ES-I3 (cell line): ENCODE measurements around the gene C8A.

Experiments used
- H3K36me3 ChIP-seq: 2 replicates; pipeline ENCODE4 v1.6.1; 2013; ENCODE audit warnings: mild to moderate bottlenecking, low read length, control low read depth, moderate library complexity; ENCODE audit not compliant: insufficient read depth
- H3K4me1 ChIP-seq: 2 replicates; pipeline ENCODE4 v1.6.1; 2013; ENCODE audit warnings: mild to moderate bottlenecking, control low read depth, low read length; ENCODE audit not compliant: insufficient read depth
- H3K9ac ChIP-seq: 2 replicates; pipeline ENCODE4 v1.6.1; 2013; ENCODE audit warnings: low read depth, mild to moderate bottlenecking, low read length, moderate library complexity
- H3K9me3 ChIP-seq: 2 replicates; pipeline ENCODE4 v1.6.1; 2013; ENCODE audit warnings: mild to moderate bottlenecking, low read length, moderate library complexity; ENCODE audit not compliant: control insufficient read depth, insufficient read depth

The C8A gene

DNA sequence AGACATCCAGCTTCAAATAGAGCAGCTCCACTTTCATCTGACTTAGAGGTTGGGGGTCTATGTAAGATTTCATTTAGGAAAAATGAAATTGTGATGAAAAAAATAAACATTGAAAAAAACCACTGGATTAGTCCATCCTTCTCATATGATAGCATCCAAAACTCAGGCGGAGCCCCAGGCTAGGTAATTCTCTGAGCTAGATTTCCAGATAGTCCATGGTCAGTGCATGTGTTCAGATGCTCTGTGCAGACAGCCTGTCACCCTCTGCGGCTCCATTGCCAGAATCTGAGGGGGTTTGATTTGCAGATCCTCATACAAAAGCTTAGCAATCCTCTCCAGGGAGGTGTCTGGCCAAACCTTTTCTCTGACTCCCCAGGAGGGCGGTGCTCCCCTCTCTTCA, 62.0 kb downstream of the C8A start:
- H3K4me1 ChIP-seq: no peaks in the 10 kb centered on the region
- H3K36me3 ChIP-seq: no peaks in the 10 kb centered on the region
- H3K9ac ChIP-seq: no peak overlapping the region
- no peaks in the 10 kb centered on the region for H3K9me3 ChIP-seq

DNA sequence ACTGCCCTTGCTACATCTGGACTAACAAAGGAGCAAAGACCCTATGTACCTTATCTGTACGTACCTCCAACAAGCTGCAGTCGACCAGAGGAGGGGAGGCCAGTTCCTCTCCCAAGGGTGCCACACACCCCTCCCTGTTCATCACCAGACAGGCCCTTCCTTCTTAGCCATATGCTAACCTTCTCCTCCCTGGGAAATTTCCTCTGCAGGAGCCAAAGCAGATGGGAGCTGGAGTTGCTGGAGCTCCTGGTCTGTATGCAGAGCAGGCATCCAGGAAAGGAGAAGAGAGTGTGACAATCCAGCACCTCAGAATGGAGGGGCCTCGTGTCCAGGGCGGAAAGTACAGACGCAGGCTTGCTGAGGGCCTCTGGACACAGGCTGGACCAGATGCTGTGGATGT, 62.8 kb downstream of the C8A start:
- H3K4me1 ChIP-seq: no peaks in the 10 kb centered on the region
- H3K36me3 ChIP-seq: no peaks in the 10 kb centered on the region
- H3K9ac ChIP-seq: no peak overlapping the region
- H3K9me3 ChIP-seq: no peaks in the 10 kb centered on the region

DNA sequence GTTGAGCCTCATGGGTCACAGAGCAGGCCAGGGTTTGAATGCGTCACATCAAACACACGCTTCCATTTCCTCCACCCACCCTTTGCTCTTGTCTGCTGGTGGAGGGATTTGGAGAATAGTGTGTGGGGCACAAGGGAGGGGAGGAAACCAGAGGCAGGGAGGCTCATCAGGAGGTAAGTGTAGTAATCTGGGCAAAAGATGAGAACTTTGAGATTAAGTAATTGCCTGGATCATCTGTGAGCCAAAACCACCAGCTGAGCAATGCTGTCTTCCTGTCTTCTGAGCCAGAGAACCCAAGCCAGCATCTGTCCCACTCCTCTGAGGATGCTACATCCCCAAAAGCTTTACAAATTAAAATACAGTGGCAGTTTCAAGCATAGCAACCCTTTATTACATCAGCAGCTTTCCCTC, 66.0 kb downstream of the C8A start:
- H3K36me3 ChIP-seq: no peaks in the 10 kb centered on the region
- no peaks in the 10 kb centered on the region for H3K4me1 ChIP-seq
- no peak overlapping the region for H3K9ac ChIP-seq
- no peaks in the 10 kb centered on the region for H3K9me3 ChIP-seq

DNA sequence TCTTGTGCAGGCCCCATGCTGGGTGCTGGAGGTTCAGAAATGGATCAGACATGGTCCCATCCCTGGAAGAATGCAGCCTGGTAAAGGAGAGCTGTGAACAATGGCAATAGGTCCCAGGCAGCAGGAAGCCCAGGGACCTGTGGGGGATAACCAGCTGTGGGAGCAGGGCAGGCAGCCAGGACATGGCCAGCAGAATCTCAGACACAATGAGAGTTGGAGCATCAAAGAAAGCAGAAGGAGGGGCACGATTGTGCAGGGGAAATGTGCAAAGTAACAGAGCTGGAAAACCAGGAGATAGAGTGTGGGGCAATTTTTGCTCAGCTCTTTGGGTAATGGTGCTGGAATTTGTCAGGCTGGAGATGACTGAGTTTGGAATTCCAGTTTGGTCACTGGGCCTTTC, 66.9 kb downstream of the C8A start:
- H3K9ac ChIP-seq: no peak overlapping the region
- no peaks in the 10 kb centered on the region for H3K4me1 ChIP-seq
- H3K9me3 ChIP-seq: no peaks in the 10 kb centered on the region
- H3K36me3 ChIP-seq: no peaks in the 10 kb centered on the region

DNA sequence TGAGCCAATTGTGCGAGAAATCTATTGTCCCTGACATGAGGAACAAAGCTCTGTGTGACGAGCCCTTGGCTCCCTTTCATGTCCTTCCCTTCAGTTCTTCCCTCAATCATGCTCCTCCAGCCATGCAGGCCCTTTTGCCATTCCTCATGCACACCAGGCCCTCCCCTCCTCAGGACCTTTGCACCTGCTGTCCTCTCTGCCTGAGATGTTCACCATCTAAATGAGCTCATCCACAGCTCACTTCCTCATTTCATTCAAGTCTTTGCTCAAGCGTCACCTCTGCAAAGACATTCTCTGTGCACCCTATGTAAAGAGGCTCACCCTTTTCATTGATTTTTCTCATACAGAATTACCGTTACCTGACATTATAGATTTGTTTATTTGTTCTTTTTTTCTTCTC, 67.5 kb downstream of the C8A start:
- Histone ChIP-seq H3K9me3 (no peaks in the 10 kb centered on the region), H3K9ac (no peak overlapping the region), H3K36me3 (no peaks in the 10 kb centered on the region), H3K4me1 (no peaks in the 10 kb centered on the region)

DNA sequence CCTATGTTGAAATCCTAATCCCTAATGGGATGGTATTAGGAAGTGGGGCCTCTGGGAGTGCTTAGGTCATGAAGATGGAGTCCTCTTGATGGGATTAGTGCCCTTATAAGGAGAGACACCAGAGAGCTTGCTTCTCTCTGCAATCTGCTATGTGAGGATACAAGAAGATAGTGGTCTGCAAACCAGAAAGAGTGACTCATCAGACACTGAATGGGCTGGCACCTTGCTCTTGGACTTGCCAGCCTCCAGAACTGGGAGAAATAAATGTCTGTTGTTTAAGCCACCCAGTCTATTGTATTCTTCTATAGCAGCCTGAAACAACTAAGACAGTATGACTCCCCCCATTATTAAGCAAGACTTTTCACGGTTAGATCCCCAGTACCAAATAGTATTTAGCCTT, 67.9 kb downstream of the C8A start:
- Histone ChIP-seq H3K4me1 (no peaks in the 10 kb centered on the region), H3K9ac (no peak overlapping the region), H3K36me3 (no peaks in the 10 kb centered on the region), H3K9me3 (no peaks in the 10 kb centered on the region)

DNA sequence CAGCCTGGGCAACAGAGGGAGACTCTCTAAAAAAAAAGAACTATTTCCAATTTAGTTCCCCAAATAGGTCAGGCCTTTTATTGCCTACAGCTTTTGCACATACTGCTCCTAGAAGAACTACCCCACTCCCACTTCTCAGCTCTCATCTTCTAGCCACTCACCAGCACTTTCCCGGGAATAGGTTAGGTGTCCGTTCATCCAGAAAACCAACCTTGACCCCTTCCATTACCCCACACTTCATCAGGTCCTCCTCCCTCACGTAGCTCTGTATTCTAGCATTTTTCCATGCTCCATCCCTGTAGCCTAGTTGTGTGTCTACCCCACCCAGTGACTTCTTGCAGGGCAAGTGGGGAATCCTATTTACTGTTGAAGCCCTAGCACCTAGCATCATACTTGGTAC, 68.6 kb downstream of the C8A start:
- Histone ChIP-seq H3K9me3 (no peaks in the 10 kb centered on the region), H3K36me3 (no peaks in the 10 kb centered on the region), H3K4me1 (no peaks in the 10 kb centered on the region), H3K9ac (no peak overlapping the region)

DNA sequence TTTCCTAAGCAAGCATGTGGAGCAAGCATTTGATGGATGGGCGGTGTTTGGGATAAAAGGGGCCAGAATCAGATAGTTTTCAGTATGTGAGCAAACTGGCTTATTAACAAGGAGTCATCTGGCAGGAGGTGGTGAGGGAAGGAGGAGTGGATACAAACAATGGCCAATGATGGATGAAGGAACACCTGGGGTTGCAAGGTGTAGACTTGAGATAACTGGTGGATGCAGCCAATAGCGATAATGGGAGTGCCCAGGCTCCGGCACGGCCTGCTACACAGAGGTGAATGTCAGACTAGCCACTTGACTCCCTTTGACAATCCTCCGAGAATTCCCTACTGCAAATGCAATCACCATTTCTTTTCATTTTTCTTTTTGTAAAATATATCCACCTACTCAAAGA, 69.5 kb downstream of the C8A start:
- no peaks in the 10 kb centered on the region for H3K4me1 ChIP-seq
- no peak overlapping the region for H3K9ac ChIP-seq
- H3K9me3 ChIP-seq: no peaks in the 10 kb centered on the region
- H3K36me3 ChIP-seq: no peaks in the 10 kb centered on the region

DNA sequence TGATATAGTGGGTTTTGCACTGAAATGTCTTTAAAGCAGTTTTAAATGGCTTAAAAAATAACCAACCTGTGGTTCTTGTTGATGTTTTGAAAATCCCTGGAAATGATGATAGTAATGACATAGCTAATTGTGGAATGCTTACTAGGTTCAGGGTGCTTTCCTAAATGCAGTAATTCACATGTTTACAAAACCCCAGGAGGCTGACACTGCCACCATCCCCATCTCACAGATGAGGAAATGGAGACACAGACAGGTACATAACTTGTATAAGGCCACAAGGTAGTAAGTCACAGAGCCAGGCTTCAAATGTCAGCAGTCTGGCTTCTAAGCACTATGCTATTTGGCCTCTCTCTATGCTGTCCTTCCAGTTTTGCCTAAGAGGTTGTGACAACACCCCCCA, 70.6 kb downstream of the C8A start:
- no peaks in the 10 kb centered on the region for H3K4me1 ChIP-seq
- H3K9ac ChIP-seq: no peak overlapping the region
- H3K9me3 ChIP-seq: no peaks in the 10 kb centered on the region
- no peaks in the 10 kb centered on the region for H3K36me3 ChIP-seq

DNA sequence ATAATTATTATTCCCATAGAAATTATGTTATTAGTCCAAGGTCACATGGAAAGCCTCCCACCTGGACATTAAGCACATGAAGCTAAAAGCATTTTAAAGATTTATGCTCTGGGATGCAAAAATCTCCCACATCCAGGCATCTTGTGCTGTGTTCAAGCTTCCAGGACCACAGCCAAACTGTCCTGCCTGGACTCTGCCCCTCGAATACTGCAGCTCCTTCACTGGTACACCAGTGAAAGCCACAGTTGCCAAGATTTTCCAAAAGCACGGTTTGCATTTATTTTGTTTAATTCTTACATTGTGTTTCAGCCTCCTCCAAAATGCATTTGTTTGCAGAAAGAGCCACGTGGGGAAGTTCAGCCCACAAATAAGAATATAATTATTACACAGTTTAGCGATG, 72.6 kb downstream of the C8A start:
- H3K9me3 ChIP-seq: no peaks in the 10 kb centered on the region
- H3K4me1 ChIP-seq: no peaks in the 10 kb centered on the region
- no peak overlapping the region for H3K9ac ChIP-seq
- no peaks in the 10 kb centered on the region for H3K36me3 ChIP-seq

DNA sequence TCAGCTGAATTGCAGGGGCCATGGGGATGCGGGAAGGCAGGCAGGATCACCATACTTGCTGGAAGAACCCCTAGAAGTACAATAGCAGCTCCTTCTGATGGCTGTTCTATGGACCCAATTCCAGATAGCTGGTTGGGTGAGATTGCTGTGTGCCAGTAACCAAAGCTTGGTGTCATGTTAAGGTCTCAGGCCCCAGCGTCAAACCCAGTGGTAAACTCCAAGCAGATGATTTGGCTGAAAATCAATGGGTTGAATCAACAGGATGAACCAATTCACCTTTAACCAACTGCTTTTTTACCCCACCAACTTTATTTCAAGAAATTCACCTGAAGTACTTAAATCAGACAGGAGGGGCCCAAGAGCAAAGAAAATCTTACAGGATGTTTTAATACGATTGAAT, 73.4 kb downstream of the C8A start:
- Histone ChIP-seq H3K36me3 (no peaks in the 10 kb centered on the region), H3K9ac (no peak overlapping the region), H3K9me3 (no peaks in the 10 kb centered on the region), H3K4me1 (no peaks in the 10 kb centered on the region)

DNA sequence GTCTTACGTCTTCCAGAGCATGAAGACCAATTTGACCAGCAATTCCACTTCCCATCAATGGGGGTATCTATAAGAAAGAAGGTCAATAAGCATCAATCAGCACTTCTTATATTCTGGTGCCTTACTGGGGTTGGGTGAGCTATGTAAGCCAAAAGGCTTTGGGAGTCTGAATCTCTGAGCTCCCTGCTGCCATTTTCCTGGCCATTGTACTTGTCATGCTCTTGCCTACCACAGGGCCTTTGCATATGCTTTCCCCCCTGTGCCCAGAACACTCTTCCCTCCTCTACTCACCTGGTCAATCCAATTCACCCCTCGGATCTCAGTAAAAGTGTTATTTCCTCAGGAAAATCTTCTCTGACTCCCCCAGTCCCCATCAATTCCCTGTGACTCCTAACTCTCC, 74.9 kb downstream of the C8A start:
- H3K4me1 ChIP-seq: no peaks in the 10 kb centered on the region
- H3K9ac ChIP-seq: no peak overlapping the region
- H3K9me3 ChIP-seq: no peaks in the 10 kb centered on the region
- H3K36me3 ChIP-seq: no peaks in the 10 kb centered on the region

DNA sequence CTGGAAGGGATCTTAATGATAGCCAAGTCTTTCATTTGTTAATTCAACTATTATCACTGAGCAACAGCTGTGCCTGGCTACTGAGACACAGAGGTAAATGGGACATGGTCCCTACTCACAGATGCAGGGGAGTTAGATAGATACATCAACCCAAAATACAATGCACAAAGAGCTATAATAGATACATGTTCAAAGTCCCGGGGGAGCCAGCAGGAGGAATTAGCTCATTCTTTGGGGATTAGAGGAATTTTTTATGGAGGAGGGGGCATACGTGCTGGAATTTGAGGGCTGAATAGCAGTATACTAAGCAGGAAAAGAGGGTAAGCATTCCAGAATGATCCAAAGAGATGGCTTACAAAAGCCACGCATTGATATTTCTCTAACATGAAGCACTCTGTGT, 76.6 kb downstream of the C8A start:
- Histone ChIP-seq H3K9me3 (no peaks in the 10 kb centered on the region), H3K9ac (no peak overlapping the region), H3K4me1 (peaks cover 5% of the 10 kb centered on the region; the same call in 1 of the 2 replicates), H3K36me3 (no peaks in the 10 kb centered on the region)

DNA sequence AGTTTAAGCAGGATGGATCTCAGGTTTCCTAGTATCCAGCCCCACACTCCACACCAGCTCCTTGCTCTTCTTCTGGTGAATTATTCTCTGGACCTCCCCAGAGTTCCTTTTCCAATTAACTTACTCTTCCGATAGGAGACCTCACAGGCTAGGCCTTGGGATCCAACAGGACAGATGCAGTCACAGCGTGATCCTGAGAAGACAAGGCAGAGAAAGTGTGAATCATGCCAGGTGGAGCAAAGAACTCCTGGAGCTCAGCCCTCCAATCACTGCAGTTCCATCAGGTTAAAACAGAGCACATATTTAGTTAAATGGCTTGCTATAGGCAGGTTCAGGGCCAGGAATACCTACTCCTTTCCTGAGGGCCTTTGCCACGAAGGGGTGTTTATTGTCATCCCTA, 77.1 kb downstream of the C8A start:
- Histone ChIP-seq H3K36me3 (no peaks in the 10 kb centered on the region), H3K4me1 (peaks cover 5% of the 10 kb centered on the region; the same call in 1 of the 2 replicates), H3K9me3 (no peaks in the 10 kb centered on the region), H3K9ac (no peak overlapping the region)

DNA sequence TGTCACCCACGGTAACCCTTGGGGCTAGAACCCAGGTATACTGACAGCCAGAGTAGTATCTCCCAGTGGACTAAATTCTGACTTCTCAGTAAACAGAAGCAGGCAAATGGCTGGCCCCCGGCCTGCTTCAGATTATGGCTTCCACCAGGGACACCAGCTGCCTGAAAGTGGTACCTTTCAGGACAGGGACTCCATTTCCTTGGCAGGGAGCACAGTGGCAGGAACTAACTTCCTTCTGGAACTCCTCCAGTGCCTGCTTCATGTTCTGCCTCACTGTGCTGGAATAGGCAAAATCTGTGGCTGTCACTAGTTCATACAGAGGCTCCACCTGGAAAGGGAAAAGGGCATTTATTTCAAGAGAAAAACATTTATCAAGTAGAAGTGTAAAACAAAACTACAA, 78.6 kb downstream of the C8A start:
- peaks cover 5% of the 10 kb centered on the region; the same call in 1 of the 2 replicates for H3K4me1 ChIP-seq
- H3K36me3 ChIP-seq: no peaks in the 10 kb centered on the region
- no peak overlapping the region for H3K9ac ChIP-seq
- no peaks in the 10 kb centered on the region for H3K9me3 ChIP-seq

DNA sequence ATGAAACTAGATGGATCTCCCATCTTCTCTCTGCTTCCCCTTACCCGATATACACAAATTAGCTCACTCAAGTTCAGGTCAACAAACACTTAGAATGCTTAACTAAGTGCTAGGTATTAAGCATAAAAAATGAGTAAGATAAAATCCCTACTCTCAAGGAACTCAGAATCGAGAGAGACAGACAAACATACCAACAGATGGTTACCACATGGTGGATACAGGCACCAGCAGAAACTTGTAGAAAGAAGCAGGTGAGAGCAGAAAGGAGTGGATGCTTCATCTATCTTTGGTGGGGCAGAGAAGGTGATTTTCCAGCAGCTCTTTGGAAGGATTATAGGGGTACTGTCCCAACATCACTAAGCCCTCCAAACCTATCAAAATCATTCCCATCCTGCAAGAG, 79.0 kb downstream of the C8A start:
- peaks cover 5% of the 10 kb centered on the region; the same call in 1 of the 2 replicates for H3K4me1 ChIP-seq

More for the DNA sequence above, 79.0 kb downstream of the C8A start:
- H3K9ac ChIP-seq: no peak overlapping the region
- no peaks in the 10 kb centered on the region for H3K36me3 ChIP-seq
- H3K9me3 ChIP-seq: no peaks in the 10 kb centered on the region
